CD4-positive, alpha-beta T cell treated with Interleukin-17A for 1 hour (primary cell): ENCODE data around the gene EREG.
"Not testable (repeated sequence)": the region's sequence is repeated elsewhere in the genome, so short reads cannot be mapped to it uniquely, and the experiment has no call there.

Source experiments
- DNase-seq: peaks from one replicate; pipeline ENCODE4 v3.0.0-alpha.2; 2020

The EREG gene

GRCh38 chr4:74391890-74392475, 27.0 kb downstream of the EREG start:
- DNase-seq, result no peak

- DNase-seq, result no peak
These were observed 29.7 kb downstream of the EREG start for GRCh38 chr4:74394476-74395136.

GRCh38 chr4:74395633-74396032, 30.7 kb downstream of the EREG start:
- no peak for DNase-seq

GRCh38 chr4:74397748-74398426, 32.9 kb downstream of the EREG start:
- peak; percentile 40 for DNase-seq

- not testable (repeated sequence) for DNase-seq
These were observed 34.1 kb downstream of the EREG start for GRCh38 chr4:74398894-74399589.

- no peak for DNase-seq
These were observed 35.5 kb downstream of the EREG start for GRCh38 chr4:74400395-74400794.

GRCh38 chr4:74402692-74403456, 37.9 kb downstream of the EREG start:
- DNase-seq, result no peak

GRCh38 chr4:74407891-74408290, 42.9 kb downstream of the EREG start:
- no peak for DNase-seq

- no peak for DNase-seq
These were observed 43.7 kb downstream of the EREG start for GRCh38 chr4:74408639-74409038.

GRCh38 chr4:74410272-74410671, 45.3 kb downstream of the EREG start:
- DNase-seq, result no peak

GRCh38 chr4:74412225-74412624, 47.3 kb downstream of the EREG start:
- DNase-seq, result no peak

GRCh38 chr4:74413265-74413664, 48.3 kb downstream of the EREG start:
- no peak for DNase-seq

- no peak for DNase-seq
These were observed 49.3 kb downstream of the EREG start for GRCh38 chr4:74414149-74414809.

- no peak for DNase-seq
These were observed 50.8 kb downstream of the EREG start for GRCh38 chr4:74415602-74416300.

- no peak for DNase-seq
These were observed 53.2 kb downstream of the EREG start for GRCh38 chr4:74418063-74418670.

GRCh38 chr4:74420863-74421262, 55.9 kb downstream of the EREG start:
- no peak for DNase-seq

- no peak for DNase-seq
These were observed 58.2 kb downstream of the EREG start for GRCh38 chr4:74423104-74423503.

GRCh38 chr4:74424111-74424510, 59.2 kb downstream of the EREG start:
- no peak for DNase-seq

GRCh38 chr4:74426101-74426500, 61.2 kb downstream of the EREG start:
- DNase-seq, result no peak

GRCh38 chr4:74428276-74428675, 63.3 kb downstream of the EREG start:
- no peak for DNase-seq

- DNase-seq, result no peak
These were observed 66.3 kb downstream of the EREG start for GRCh38 chr4:74431113-74431826.
